SIG-M5 treated with dmso at 0.1 percent for 504 hours (cell line): ENCODE results near the gene MCUR1.
"Not testable (repeated sequence)": the region's sequence is repeated elsewhere in the genome, so short reads cannot be mapped to it uniquely, and the experiment has no call there.

ENCODE experiments used
- DNase-seq: peaks from one replicate; lab custom pipeline; 2025; ENCODE audit not compliant: unreplicated experiment; lab: John Stamatoyannopoulos, UW

The MCUR1 gene

DNA sequence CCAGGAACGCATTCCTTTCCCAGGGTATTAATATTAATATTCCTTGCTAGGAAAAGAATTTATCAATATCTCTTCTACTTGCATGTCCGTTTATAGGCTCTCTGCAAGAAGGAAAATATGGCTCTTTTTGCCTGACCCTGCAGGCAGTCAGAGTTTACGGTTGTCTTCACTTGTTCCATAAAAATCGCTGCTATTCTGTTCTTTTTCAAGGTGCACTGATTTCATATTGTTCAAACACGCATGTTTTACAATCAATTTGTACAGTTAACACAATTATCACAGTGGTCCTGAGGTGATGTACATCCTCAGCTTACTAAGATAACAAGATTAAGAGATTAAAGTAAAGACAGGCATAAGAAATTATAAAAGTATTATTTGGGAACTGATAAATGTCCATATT is 15.1 kb upstream of the MCUR1 start:
- DNase-seq: not testable (repeated sequence)

DNA sequence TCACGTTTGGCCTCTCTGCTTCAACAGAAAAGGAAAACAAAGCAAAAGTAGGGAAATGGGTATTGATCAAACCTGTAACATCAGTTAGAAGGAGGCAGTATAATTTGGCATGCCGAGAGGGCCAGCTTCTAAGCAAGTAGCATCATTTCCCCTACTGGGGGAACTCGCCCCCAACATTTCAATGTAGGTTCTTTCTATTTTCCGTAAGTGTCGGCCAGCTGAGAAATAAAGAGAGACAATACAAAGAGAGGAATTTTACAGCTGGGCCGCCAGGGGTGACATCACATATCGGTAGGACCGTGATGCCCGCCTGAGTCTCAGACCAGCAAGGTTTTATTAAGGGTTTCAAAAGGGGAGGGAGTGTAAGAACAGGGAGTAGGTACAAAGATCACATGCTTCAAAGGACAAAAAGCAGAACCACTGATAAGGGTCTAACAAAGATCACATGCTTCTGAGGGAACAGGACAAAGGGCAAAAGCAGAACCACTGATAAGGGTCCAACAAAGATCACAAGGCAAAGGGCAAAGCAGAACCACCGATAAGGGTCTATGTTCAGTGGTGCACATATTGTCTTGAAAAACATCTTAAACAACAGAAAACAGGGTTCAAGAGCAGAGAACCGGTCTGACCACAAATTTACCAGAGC is 14.4 kb upstream of the MCUR1 start:
- not testable (repeated sequence) for DNase-seq

DNA sequence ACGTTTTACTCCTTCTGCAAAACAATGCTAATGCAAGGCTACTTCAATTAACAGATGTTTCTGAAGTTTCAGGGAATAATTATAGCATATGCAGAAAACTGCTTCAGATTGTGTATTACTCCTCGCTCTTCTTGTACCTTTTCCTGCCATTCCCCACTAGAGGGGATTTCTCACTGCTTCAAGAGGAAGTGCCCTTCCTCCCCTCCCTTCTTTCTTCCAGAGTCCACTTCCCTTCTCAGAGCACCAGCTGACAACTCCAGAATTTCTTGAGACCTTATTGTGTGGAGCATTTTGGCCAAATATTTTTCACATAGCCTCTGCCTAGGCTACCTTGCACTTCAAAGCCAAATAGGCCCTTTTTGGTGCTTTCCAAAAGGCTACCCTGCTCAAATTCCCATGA is 12.7 kb upstream of the MCUR1 start:
- no peak for DNase-seq

DNA sequence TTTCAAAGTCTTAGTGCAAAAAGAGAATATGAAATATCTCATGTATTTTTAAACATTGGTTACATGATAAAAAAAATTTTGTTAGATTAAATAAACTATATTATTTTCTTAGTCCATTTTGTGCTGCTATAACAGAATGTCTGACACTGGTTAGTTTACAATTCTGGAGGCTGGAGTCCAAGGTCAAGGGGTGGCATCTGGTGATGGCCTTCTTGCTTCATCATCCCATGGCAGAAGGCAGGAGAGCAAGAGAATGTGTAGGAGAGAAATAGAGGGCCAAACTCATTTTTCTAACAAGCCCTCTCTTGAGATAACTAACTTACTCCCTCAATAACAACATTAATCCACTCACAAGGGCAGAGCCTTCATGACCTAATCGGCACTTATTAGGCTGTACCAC is 11.5 kb upstream of the MCUR1 start:
- DNase-seq: no peak

DNA sequence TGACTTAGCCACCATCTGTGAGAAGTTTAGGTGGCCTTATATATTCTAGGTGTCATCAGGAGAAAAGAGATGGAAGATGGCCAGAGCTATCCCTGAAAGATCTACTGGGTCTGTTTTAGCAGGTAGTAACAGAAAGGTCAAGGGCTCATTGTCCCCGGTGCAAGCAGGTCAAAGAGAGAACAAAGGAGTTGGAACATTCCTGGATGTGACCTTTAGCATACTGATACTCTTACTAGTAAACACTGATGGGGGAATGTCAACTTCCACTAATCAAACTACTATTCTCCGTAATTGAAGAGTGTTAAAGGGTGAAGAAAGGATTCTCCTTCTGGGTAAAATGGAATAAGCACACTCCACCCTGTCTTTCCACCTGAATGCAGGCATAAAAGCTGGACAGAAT is 4.0 kb upstream of the MCUR1 start:
- DNase-seq: no peak

DNA sequence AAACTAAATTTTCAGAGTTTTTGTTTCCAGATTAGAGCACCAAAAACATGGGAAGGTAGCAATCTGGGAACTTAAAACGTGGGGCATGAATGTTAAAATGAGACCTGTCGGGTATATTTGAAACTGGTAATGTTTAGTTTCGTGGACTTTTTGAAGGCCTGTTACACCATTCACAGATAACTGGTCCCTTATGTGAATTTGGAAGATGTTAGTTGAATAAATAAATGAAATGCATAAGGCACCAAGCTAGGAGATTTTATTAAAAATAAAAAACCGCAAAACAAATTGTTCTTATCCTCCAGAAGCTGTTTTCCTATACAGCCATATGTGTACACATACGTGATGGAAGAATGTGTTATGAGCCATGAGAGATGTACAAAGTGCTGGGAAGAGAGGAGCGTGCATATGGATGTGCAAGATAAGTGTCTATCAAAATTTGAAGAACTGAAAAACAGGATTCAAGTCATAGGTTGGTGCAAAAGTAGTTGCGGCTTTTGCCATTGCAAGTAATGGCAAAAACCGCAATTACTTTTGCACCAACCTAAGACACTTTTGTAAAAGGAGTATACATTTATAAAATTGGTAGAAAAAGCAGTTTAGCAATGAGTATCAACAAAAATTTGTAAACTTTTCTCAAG is 700 bp upstream of the MCUR1 start:
- no peak for DNase-seq

DNA sequence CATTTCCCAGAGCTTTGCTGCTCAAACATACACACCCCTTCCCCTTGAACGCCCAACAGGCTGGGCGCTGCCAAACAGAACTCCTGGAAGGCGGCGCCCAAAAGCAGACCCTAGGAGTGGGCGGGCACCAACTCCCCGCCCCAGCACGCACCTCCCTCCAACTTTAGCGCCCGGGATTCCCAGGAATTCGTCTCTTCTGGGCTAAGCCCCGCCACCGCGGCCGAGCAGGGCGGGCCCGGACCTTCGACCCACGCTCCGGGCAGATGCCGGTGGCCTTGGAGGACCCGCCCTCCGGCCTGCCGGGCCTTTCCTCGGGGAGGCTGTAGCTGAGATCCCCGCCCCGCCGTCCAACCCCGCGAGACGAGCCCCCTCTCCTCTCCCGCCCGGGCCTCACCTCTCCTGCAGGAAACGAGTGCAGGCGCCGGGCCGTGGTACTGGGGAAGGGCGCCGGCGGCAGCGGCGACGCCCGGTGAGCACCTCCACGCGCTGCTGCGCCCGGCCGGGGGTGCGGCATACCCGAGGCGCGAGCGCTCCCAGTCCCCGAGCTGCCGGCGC is 659 bp downstream of the MCUR1 start:
- peak; percentile 49 for DNase-seq

DNA sequence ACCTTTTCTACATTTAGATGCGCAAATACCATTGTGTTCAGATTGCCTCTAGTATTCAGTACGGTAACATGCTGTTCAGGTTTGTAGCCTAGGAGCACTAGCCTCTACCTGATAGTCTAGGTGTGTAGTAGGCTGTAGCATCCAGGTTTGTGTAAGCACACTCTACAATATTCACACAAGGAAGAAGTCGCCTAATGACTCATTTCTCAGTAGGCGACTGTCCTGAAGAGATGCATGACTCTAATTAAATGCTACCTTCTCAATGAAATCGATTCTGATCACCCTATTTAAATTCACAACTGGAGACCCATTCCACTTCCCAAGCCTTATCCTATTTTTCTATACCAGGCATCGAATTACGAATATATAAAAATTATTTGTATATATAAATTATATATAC is 1.3 kb downstream of the MCUR1 start:
- no peak for DNase-seq

DNA sequence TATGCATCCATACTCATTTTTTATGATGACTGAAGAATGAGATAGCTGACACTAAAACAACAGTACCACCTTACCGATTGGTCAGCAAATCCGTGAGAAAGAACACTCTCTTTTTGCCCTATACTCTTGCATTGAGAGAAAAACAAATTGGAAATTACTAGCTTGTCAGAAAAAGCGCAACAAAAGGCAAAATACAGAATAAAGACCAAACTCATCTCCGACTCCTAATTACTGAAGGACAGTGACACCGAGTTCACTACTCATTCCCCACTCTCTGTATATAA is 2.1 kb downstream of the MCUR1 start:
- DNase-seq: no peak

DNA sequence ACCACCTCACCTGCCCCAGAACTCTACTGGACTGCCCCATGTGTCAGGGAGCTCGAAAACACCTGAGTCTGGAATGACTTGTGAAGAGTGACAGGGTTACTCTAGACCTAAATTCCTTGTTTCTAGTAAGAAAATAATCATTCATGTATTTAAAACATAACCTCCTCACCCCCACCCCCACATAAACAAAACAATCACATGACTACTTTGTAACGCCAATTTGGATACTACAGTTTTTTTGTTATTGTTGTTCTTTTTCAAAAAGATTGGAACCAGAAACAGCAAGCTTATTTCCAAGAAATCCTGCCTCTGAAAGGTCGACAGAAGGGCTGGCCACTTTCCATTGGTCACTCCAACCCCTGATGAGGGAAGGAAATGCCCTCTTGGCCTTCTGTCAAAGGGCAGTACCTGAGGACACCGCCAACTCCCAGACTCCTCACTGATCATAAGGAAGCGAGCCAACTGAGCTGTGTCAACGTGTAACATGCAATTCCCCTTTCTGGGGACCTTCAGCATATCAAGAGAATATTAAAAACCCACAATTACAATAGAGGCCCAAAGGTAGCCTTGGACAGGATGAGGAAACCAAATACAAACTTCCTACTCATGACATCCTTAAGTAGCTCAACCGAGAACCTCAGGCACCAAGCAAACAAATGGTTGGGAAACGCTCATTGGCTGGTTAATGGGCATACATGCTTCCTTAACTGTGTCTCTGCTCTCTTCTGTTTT is 2.6 kb downstream of the MCUR1 start:
- no peak for DNase-seq

DNA sequence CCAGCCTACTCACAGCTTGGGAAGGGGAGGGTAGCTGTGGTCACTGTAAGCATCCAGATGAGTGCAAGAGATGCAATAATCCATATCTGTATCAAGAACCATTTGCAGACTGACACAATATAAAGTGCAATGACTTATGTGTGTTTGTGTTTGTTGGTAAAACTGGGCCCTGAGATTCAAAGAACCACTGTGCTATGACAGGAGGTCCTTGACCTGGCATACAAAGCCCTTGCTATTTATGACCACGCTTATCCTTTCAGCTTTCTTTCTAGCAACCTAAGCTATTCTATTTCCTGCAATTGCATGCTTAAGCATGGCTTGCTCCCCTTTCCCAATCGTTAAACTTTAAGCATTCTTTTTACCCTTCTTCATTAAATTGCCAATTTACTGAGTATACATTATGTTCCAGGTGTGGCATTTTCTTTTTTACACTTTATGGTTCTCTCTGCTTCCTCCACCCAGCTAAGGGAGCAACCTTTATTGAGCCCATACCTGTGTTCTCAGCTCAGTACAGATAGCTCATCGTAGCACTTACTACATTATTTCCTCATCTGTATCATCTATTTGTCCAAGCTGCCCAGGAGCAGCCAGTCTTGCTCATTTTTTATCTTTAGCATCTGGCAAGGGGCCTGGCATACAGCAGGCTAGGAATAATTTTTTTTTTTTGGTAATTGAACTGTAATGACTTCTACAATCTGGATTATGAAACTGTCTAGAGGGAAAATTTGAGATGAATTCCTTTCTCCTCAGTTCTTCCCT is 3.5 kb downstream of the MCUR1 start:
- DNase-seq: no peak

DNA sequence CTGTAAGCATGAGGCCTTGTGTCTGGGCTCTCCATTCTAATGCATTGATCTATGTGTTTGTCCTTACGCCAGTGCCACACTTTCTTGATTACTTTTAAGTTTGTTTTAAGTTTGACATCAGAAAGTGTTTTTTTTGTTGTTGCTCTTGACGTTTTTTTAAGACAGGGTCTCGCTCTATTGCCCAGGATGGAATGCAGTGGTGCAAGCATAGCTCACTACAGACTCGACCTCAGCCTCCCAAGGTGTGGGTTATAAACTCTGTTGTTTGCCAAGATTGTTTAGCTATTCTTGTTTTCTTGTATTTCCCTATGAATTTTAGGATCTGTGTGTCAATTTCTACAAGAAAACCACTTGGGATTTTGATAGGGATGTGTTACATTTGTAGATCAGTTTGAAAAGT is 5.6 kb downstream of the MCUR1 start:
- DNase-seq: no peak

DNA sequence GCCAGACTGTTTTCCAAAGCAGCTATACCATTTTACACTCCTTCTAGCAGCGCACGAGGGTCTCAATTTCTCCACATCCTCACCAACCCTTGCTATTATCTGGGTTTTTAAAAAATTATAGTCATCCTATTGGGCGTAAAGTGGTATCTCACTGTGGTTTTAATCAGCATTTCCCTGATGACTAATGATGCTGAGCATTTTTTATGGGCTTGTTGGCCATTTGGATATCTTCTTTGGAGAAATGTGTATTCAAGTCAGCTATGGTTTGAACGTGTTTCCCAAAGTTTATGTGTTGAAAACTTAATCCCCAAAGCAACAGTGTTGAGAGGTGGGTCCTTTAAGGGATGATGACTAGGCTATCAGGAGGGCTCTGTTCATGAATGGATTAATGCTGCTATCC is 6.7 kb downstream of the MCUR1 start:
- no peak for DNase-seq

DNA sequence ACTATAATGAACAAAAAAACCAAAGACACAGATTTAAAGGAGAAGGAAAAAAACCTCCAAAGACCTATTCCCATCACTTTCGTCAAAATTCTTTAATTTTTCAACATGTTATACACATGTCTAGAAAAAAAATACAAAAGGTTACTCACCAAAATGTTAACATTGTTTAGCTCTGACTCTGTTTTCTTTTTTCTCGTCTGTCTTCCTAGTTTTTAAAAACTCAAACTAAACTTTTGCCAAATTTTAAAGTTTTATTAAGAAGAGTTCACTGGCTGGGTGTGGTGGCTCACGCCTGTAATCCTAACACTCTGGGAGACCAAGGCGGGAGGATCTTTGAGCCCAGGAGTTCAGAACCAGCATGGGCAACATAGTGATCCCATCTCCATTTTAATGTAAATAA is 10.8 kb downstream of the MCUR1 start:
- DNase-seq: no peak

DNA sequence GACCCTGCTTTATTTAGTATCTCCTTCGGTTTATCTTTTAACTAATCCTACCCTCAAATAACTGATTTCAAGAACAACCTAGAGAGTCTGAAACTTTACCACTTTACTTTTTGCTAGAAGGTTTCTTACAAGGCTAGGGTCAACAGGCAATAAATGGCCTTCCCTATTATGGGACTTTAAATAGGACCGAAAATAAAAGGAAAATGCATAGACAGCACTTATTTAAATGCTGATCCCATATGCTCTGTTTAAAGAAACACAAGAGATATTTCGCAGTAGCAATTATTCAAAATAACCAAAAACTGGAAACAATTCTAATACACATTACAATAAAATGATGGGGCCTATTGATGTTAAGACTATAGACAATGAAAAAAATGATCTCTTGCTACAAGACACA is 13.7 kb downstream of the MCUR1 start:
- DNase-seq: no peak

DNA sequence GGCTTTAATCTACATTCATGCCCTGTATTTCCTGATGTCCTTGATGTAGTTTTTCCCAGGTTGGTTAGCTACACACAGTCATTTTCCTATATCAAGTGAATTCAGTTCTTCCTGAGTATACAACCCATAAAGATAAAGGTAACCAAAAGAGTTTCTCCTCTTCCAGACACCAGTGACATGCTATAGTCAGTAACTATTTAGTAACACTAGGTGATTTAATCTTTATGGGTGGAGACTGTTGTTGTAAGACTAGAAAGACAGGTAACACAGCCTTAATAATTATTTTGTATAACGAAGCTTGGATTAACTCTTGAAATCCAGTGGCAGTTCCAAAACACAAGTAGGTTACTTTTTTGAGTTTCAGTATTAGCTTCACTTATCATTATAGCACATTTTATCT is 17.6 kb downstream of the MCUR1 start:
- DNase-seq: peak; percentile 35

DNA sequence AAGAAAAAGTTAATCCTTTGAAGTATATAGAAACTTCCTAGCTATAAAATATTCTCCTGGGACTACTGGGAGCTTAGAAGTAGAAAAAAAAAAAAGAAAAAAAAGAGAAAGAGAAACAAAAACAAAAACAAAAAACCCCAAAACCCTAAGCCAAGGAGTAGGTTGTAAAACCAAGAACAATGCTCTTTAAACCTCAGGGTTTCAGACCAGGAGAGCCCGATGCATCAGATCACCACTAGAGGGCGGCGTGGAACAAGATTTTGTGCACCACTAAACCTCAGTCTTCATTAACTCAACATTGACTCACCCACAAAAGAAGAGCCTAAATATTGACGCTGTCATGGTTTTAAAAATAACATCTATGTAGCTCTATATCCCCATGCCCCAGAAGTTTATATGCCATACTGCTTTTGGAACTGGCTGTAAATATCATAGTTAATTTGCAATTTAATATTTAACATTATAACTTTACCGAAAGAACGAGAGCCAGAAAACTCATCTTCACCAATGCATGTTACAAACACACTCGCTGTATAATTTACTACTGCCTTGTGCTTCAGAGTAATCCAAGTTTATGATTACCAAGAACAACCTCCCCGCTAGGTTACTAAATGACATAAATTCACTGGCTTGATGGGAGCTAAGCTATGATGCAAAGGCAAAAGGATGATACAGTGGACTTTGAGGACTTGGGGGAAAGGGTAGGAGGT is 19.2 kb downstream of the MCUR1 start:
- DNase-seq: peak; percentile 75

DNA sequence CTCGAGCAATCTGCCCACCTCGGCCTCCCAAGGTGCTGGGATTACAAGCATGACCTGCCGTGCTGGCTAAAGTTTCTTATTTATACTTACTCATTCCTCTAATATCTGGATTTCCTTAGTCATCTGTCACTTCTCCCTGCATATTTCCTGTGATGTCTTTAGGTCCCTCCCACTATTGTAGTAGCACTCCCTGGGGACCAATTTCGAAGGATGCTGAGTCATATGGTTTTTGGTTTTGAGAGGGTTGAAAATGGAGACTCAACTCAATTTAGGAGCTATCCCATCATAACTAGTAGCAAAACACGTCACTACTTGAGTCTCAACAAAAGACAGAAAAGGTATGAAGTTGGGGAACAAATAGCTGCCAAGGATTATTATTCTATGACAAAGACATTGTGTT is 20.2 kb downstream of the MCUR1 start:
- no peak for DNase-seq

DNA sequence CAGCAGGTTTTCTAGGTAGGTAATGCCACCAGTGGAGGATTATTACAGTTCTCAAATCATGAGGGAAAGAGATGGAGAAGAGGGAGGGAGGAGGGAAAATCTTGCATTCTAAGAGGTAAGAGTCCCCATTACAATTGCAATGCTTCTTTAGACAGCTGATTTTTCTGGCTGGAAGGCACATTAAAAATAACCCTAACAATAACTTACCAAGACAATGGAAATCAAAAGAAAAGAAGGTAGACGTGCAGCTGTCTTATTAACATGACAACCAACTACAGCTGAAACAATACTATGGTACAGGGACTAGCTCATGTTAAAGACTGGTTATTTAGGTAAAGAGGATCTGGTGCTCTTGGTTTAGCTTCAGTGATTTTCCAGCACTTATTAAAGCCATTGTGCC is 24.6 kb downstream of the MCUR1 start:
- no peak for DNase-seq

DNA sequence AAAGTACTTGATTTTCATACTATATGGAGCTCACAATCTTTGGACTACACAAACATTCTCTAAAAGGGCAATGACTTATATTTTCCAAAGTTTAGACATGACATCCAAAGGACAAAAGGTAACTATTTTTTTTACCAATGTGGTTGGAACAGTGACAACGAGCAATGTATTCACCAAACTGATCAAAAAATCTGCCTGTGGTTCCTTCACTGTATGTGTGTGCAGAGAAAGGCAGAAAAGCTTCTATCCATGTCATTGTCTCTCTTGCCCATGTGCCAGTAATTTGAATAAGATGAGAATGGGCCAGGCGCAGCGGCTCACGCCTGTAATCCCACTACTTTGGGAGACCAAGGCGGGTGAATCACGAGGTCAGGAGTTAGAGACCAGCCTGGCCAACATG is 25.5 kb downstream of the MCUR1 start:
- DNase-seq: no peak

DNA sequence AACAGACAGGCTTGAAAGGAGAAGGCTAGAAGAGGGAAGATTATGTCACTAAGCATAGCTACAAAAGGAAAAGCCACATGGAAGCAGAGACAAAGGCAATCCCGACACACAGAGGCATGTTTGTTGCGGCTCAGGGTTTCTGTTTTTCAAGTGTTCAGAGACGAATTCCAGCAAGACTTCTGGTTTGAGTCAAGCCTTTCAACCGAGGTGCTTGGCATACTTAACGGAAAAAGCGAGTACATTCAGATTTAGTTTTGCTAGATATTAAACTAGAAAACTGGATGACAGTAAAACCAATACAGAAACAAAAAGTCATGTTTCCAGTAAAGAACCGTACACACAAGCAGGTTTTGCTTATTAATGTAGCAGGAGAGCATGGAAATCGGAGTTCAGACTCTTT is 27.2 kb downstream of the MCUR1 start:
- no peak for DNase-seq
